GM10248 (cell line): Measurements from ENCODE around the gene USP48.

Experiments used
- CTCF ChIA-PET: fragments of 300-600 bp; sonication (Branson Sonifier 250); formaldehyde crosslinking; extraction: SDS; loops from one replicate; lab custom pipeline; 2021; ENCODE audit warnings: antibody characterized with exemption; lab: Yijun Ruan, JAX
- POLR2A ChIA-PET: fragments of 350-650 bp; sonication (Branson Sonifier 250); formaldehyde crosslinking; extraction: SDS; loops from one replicate; lab custom pipeline; 2020; ENCODE audit warnings: antibody characterized with exemption; lab: Yijun Ruan, JAX
- DNase-seq: peaks from one replicate; pipeline ENCODE4 v3.0.0; 2012; ENCODE audit errors: extremely low spot score
- CTCF ChIP-seq: IDR thresholded peaks from 2 replicates; pipeline ENCODE4 v1.5.1; 2012; ENCODE audit warnings: mild to moderate bottlenecking, low read depth; ENCODE audit errors: extremely low read depth, missing control alignments, control extremely low read depth

USP48 gene

GRCh38 chr1:21629971-21630370 is 153.0 kb downstream of the USP48 start:
- ChIA-PET POLR2A (no interaction called here), CTCF (interaction anchor here (1.7 kb wide), 1 partner anchor 20 kb away, joined by 4 read pairs; no protein-coding TSS in a partner anchor)
- DNase-seq: no peak
- TF ChIP-seq CTCF: no peak

- CTCF ChIA-PET: interaction anchor here (1.7 kb wide), 1 partner anchor 19 kb away, joined by 4 read pairs; no protein-coding TSS in a partner anchor
- TF ChIP-seq CTCF: no peak
- POLR2A ChIA-PET: no interaction called here
- no peak for DNase-seq
These were observed 154.1 kb downstream of the USP48 start for GRCh38 chr1:21628798-21629393.
